Endothelial cell of umbilical vein (primary cell): ENCODE data around the gene C11orf68.

Experiments used
- CTCF ChIP-seq, 2 donors: IDR thresholded peaks; 1 replicate in 1 of 2; 2 replicates in 1 of 2; pipeline ENCODE4 v1.5.1; 2011; ENCODE audit warnings: low read length in 2 of 2, mild to moderate bottlenecking in 2 of 2, moderate library complexity in 2 of 2, control low read depth in 1 of 2, inconsistent platforms in 1 of 2, low read depth in 1 of 2; ENCODE audit not compliant: insufficient read depth in 1 of 2; ENCODE audit errors: extremely low read depth in 1 of 2
- EZH2 ChIP-seq: IDR thresholded peaks from 2 replicates; pipeline ENCODE4 v1.6.1; 2012; ENCODE audit warnings: borderline replicate concordance, low read depth, mild to moderate bottlenecking, moderate library complexity, low read length, inconsistent platforms; ENCODE audit not compliant: severe bottlenecking
- FOS ChIP-seq: IDR thresholded peaks from 2 replicates; pipeline ENCODE4 v1.6.1; 2011; ENCODE audit warnings: mild to moderate bottlenecking, low read length, moderate library complexity, borderline replicate concordance; ENCODE audit not compliant: insufficient read depth
- GATA2 ChIP-seq: IDR thresholded peaks from 2 replicates; pipeline ENCODE4 v1.7.0; 2011; ENCODE audit warnings: low read depth, mild to moderate bottlenecking, moderate library complexity, mixed read lengths, low read length; ENCODE audit not compliant: insufficient read length, insufficient read depth
- JUN ChIP-seq: IDR thresholded peaks from 2 replicates; pipeline ENCODE4 v1.6.1; 2011; ENCODE audit warnings: borderline replicate concordance, low read depth; ENCODE audit not compliant: insufficient read length, insufficient read depth
- MAX ChIP-seq: IDR thresholded peaks from 2 replicates; pipeline ENCODE4 v1.6.1; 2011; ENCODE audit not compliant: insufficient read depth, insufficient read length
- POLR2A ChIP-seq: IDR thresholded peaks from 2 replicates; pipeline ENCODE4 v1.6.1; 2012; ENCODE audit warnings: low read depth, mild to moderate bottlenecking, control low read depth, low read length
- POLR2AphosphoS5 ChIP-seq: IDR thresholded peaks from 2 replicates; pipeline ENCODE4 v1.6.1; 2012; ENCODE audit warnings: low read depth, mild to moderate bottlenecking, control low read depth, low read length, moderate library complexity; ENCODE audit not compliant: insufficient read depth

- no peak for TF ChIP-seq POLR2A
- TF ChIP-seq CTCF (IDR thresholded peaks at IDR 0.05; ENCODE audit: extremely low read depth in 1 of 2, insufficient read depth in 1 of 2, low read depth in 1 of 2, low read length in 2 of 2), result no peak
- TF ChIP-seq GATA2, result no peak
- TF ChIP-seq EZH2, result no peak
- TF ChIP-seq FOS, result no peak
- TF ChIP-seq POLR2AphosphoS5, result no peak
- no peak for TF ChIP-seq JUN
- no peak for TF ChIP-seq MAX
Observed at GRCh38 chr11:65934014-65934413, 15.2 kb upstream of the C11orf68 start.
